Hematopoietic multipotent progenitor cell treated with erythropoietin and hydrocortisone succinate and interleukin-3 and kit ligand, for 4 days (in vitro differentiated cells): ENCODE results near the gene PRMT3.
A peak's percentile ranks its signal among the peaks of the same experiment; 100 is the strongest.
"Not testable (repeated sequence)": the region's sequence is repeated elsewhere in the genome, so short reads cannot be mapped to it uniquely, and the experiment has no call there.

Experiments used
- DNase-seq: peaks from one replicate; pipeline ENCODE4 v3.0.0-alpha.2; 2015

The PRMT3 gene

DNA sequence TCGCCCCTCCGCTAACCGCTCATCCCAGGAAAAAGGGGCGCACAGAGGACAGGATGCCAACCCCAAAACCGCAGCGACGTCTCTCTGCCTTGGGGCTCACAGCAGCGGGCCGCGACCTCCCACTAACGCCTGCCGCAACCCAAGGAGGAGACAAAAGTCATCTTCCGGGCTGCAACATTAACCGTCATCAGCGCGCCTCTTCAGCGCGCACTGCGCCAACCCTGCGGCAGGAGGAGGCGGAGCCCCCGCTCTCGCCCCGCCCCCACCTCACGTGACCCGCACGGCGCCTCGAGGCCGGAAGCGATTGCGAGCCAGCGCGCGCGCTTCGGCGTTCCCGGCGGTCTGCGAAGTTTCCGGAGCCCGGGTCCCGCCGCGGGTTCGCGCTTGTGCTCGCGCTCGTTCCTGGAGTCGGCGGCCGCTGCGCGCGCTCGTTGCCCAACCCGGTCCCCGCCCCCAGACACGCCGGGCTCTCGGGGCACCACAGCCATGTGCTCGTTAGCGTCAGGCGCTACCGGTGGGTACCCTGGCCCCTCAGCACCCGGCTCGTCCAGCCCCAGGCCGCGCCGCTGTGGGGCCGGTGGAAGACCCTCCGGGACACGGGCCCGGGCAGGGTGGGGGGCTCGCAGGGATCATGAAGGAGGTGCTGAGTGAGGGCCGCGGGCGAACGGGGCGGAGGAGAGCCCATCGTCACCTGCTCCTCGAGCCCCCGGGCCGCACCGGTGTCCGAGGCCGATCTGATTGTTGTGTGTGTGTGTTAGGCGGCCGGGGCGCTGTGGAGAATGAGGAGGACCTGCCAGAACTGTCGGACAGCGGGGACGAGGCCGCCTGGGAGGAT, at the start of gene PRMT3:
Gene PRMT3 (plus strand): TSS at position 456 of the 835 bp plus-strand sequence. CDS start 31 bp downstream, at position 487.
- peak; percentile 98 for DNase-seq

GRCh38 chr11:20342347-20343141, 45.0 kb upstream of the PRMT3 start:
- peak; percentile 65 for DNase-seq

DNA sequence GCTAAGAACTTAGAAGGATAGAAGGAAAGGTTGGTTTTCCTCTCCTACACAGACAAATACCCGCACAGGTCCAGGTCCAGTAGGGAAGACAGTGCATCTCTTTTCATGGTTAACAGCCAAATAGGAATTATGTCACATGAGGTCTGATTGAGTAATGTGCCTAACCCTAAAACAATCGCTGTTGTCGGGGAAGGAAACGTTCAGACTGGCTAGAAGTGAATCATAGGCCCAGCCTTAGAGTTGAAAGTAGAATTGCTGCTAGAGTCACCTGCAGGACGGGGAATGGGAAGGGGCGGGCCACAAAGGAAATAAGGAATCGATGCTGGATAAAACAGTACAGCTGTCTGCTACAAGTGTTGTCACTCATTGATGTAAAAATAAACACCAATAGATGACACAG, 36.4 kb upstream of the PRMT3 start:
- no peak for DNase-seq

DNA sequence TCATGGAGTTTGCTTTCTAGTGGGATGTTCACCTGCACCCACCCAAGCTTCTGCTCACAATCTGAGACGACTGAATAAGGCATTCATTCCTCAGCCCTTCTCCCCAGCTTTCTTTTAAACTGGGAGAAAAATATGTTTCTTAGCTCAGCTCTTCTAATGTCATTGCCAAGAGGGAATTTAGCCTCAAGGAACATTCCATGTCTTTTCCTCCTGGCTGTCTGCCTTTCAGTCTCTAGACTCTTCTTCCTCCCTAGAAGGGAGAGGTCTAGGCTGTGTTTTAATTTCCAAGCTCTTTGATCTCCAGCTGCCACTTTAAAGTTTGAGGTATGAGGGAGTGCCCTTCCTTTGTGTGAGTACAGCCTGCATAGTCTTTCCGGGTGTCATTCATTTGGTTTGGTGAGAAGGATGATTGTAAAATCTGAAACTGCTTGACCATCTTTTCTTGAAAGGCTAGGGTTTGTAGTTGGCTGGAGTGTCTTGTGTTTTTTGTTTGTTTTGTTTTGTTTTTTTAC, 35.7 kb upstream of the PRMT3 start:
- no peak for DNase-seq

DNA sequence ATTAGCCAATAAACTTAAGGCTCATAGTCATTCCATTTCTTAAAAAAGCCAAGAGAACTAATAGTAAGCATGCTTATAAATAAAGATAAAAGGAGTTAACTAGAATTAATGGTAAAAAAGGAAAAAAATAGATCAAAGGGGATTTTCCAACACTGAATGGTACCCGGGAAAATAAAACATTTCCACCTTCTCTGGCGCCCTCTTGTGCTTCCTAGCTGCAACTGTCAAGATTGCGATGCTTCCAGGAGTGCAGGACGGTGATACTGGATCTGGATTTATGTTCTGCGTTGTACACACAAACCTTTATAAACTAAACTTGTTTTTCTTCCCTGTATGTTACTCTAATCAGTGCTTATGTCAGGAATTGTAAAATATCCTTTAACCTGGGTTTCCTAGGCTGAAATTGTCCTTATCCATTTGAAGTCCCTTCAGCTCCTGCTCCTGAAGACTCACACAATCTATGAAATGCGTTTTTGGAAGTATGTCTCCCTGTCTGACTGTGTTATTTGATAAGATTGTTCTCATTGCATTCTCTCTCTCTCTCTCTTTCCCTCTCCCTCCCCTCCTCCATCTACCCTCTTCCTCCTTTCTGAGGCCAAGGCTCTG, 33.6 kb upstream of the PRMT3 start:
- peak; percentile 59 for DNase-seq

DNA sequence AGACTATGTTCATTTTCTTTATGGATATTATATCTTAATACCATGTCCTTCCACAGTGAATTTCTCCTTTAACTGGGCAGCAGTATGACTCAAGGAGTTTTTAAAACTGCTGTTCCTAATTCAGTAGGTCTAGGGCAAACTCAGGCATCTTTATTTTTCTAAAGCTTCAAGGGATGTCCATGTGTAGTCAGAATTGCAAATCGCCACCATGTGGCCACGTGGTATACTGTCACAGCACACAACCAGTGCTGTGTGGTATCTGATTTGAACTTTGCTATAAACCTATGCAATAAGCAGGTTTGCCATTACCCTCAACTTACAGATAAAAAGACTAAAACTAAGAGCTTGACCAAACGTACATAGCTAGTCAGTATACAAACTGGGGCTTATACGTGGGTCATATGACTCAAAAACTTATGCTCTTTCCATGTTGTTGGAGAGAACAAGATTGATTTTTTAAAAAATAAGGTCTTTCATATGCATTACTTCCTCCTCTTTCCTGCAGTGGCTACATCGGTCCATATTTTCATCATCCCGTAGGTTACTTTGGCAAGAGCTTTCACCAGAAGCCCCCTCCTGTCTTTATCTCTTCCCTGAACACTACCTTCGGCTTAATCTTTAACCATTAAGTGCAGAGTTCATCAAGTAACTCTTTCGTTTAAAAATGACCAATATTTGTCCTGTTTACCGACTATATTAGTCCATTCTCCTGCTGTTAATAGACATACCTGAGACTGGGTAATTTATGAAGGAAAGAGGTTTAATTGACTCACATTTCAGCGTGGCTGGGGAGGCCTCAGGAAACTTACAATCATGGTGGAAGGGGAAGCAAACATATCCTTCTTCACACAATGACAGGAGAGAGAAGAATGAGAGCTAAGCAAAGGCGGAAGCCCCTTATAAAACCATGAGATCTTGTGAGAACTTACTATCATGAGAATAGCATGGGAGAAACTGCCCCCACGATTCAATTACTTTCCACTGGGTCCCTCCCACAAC, 32.0 kb upstream of the PRMT3 start:
- peak; percentile 77 for DNase-seq

GRCh38 chr11:20357150-20357549, 30.4 kb upstream of the PRMT3 start:
- peak; percentile 40 for DNase-seq

- DNase-seq: peak; percentile 39
These were observed 26.9 kb upstream of the PRMT3 start for GRCh38 chr11:20360650-20361049.

- no peak for DNase-seq
These were observed 25.0 kb upstream of the PRMT3 start for GRCh38 chr11:20362481-20362880.

DNA sequence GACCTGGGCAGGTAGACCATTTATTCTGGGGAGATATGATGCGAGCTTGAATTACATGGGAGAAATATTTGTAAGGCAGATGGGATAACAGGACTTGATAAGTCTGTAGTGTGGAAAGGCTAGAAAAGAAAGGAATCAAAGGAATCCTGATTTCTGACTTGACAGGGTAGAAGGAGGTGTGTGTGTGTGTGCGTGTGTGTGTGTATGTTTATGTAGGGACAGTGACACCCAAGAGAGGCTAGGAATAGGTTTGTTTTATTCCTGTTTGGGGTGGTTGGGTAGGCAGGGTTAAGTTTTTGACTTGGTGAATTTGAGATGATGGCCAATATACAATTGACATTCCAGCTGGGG, 24.4 kb upstream of the PRMT3 start:
- DNase-seq: no peak

GRCh38 chr11:20363500-20364340, 23.8 kb upstream of the PRMT3 start, which contains the start of gene HTATIP2:
Gene HTATIP2 (plus strand): TSS chr11:20363714. CDS start chr11:20364238, 524 bp downstream.
- peak; percentile 81 for DNase-seq

GRCh38 chr11:20364341-20364792, 23.1 kb upstream of the PRMT3 start:
- no peak for DNase-seq

GRCh38 chr11:20365465-20365864, 22.1 kb upstream of the PRMT3 start:
- DNase-seq: not testable (repeated sequence)

DNA sequence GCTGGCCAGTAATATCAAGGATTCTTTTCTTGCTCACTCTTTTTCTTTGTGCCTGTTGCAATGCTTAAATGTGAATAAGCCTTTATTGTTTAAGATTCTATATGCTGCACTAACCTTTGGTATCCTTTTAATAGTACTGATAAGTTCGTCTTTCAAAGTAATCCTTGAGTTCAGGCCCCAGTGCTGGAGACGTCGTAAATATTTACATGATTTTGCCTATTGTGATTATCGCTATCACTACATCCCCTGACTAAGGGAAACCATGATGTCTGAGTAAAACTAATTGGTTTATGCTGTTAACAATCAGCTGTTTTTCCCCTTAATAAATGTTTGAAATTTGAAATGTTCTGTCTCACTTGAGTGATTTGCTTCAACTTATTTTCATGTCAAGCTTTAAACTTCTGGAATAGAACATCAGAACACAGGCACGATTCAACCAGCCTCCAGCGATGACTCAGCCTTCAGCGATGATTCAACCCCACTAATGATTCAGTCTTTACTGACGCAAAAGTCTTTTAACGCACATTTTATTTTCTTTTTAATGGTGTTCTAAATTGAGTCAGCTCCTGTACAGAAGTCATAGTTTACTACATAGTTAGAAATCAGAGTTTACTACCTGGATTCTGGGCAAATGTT, 20.1 kb upstream of the PRMT3 start:
- peak; percentile 57 for DNase-seq

DNA sequence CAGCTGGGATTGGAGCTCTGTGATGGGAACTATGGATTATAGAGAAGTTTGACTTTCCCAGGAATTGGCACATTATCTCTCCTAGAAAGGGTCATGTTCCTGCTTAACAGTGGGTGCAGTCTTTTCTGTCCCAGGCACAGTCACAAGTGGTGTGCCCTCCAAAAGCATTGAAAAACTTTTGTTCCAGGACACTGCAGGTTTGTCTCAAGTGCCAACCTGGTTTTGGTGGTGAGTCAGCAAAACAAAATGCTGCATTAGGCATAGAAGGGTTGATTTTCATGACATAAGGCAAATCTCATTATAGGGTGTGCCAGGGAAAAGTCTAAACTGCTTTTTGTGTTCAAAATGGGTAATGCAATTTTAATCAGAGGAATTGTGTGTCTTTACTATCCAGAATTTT, 19.1 kb upstream of the PRMT3 start:
- peak; percentile 50 for DNase-seq

DNA sequence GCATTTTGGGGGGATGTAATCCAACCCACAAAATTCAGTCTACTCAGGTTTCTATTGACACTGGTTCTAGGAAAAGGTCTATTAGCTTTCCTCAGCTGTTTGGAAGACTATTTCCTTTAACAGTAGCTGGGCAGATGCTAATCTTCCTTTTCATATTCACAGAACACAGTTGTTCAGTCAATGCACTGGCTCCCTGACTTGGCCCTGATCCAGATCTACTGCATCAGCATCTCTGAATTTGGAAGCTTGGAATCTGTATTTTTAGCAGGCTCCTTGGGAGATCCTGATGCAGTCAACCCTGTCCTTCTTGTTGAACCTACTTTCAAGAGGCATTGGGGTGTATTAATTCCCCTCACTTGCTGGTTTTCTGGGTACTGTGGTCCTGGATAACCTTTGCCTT, 17.7 kb upstream of the PRMT3 start:
- DNase-seq: no peak

GRCh38 chr11:20372081-20372626, 15.4 kb upstream of the PRMT3 start:
- no peak for DNase-seq

DNA sequence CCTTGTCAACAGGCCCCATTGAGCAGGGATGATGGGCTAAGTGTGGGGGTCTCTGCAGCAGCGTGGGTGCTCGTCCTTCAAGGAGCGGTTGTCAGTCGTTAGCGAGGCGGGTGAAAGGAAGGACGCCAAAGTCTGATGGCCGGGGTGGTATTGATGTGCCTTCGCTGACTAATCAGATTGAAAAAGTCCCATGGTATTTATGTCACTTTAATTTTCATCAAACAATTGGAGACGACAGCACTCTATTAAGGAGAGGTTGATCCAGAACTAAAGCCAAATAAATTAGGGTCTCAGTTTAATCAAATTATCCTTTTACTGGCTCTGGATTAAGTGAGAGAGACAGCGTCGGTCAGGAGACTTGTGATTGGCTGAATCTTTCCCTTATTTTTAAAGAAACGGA, 14.4 kb upstream of the PRMT3 start:
- no peak for DNase-seq

DNA sequence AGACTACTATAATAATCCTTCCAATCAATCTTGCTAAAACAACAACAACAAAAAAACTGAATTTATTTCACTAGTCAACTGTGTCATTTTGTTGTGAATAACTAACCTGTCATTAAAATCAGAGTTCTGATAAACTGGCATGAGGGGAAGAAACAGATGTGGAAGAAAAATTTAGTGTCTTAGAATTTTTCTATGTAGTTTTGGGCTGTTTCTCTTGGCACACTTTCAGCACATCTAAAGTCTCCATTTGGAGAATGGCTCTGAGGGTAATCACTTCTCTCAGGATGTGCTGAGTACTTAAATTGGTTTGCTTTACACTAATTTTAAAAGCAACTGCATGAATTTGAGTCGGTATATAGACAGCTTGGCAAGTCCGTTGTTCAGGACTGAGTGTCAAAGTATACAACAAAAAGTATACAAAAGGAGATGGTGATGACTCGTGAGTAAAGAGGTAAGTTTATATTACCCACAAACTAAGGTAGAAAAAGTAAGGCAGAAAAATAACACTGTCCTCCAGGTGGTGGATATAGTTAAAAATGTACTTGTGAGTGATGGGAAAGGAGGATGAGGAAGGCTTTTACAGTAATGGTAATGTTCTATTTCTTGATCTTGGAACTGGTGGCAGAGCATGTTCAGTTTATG, 13.8 kb upstream of the PRMT3 start:
- DNase-seq: no peak
